Ovary (tissue), 9 donors: ENCODE measurements around the gene FAM151B. TPM values are rescaled to one million over a fixed set of nuclear protein-coding genes. Genes with fewer than 3 reads are reported as not detected.
"Not testable (repeated sequence)": the region's sequence is repeated elsewhere in the genome, so short reads cannot be mapped to it uniquely, and the experiment has no call there.

Experiments used
- DNase-seq, 5 donors: peaks; one replicate each; pipeline ENCODE4 v3.0.0-alpha.2; 2019 to 2020
- H3K27ac ChIP-seq, 2 donors: fragments of 200-600 bp; one replicate each; pipeline versions ENCODE4 v1.5.1 to v1.8.0; 2019 to 2022
- H3K27me3 ChIP-seq: fragments of 200-600 bp; one replicate; pipeline ENCODE4 v1.8.0; 2022
- H3K36me3 ChIP-seq: fragments of 200-600 bp; sonication (generic); one replicate; pipeline ENCODE4 v1.5.1; 2019
- H3K4me1 ChIP-seq: one replicate; pipeline ENCODE4 v1.8.1; 2013; ENCODE audit warnings: mild to moderate bottlenecking, moderate library complexity; ENCODE audit not compliant: insufficient read depth
- H3K4me3 ChIP-seq: fragments of 200-600 bp; sonication (generic); one replicate; pipeline ENCODE4 v1.5.1; 2017
- H3K9me3 ChIP-seq, 2 donors: fragments of 200-600 bp in 1 of 2; sonication (generic) in 1 of 2; one replicate each; pipeline versions ENCODE4 v1.5.1 to v1.8.1; 2013 to 2019; ENCODE audit warnings: mild to moderate bottlenecking in 1 of 2, moderate library complexity in 1 of 2
- EP300 ChIP-seq: sonication (generic); formaldehyde crosslinking; IDR thresholded peaks from one replicate; pipeline ENCODE4 v1.6.1; 2017; ENCODE audit warnings: antibody characterized with exemption
- POLR2A ChIP-seq: fragments of 450-650 bp; IDR thresholded peaks from one replicate; pipeline ENCODE4 v1.6.1; 2017; ENCODE audit warnings: antibody characterized with exemption, mild to moderate bottlenecking, moderate library complexity
- WGBS, 3 donors: extraction: QIAGEN DNeasy Blood & Tissue Kit in 1 of 3; methylation state at CpG; one replicate each; pipeline versions ENCODE4 v1.1.5 to v1.1.7; 2013 to 2017; 5-methylcytosine and 5-hydroxymethylcytosine counted together
- intact Hi-C, 4 donors: fragments of 100-400 bp; cut with DNase I; formaldehyde crosslinking; loops; one replicate each; pipeline versions ENCODE4 v1.11.0 to v1.15.1; 2022 to 2023
- polyA plus RNA-seq, 2 donors: library from polyadenylated mRNA; stranded (reverse); fragments of 200-250 nt in 1 of 2; fragments of 350-450 nt in 1 of 2; fragmentation: Illumina TruSeq in 1 of 2; extraction: RNeasy Lipid Tissue Mini Kit (QIAGEN cat#74804) in 1 of 2; gene quantifications; one replicate each; pipeline ENCODE4 v1.2.3, GENCODE V29; 2013 to 2014
- total RNA-seq, 7 donors: library from RNA; depleted of rRNA in 2 of 7; stranded (reverse); fragments of >200 nt in 2 of 7; fragmentation: NEBNext Ultra II Directional in 3 of 7; extraction: Animal tissue kit (Norgen Biotek cat#: 25700) in 3 of 7; gene quantifications; one replicate each; pipeline versions ENCODE4 v1.1.0 to v1.2.4, GENCODE V29; 2016 to 2023
- TF ChIP-seq, protein P1 (sequence below), 3 donors: fragments of 450-650 bp in 2 of 3; fragments of 200-600 bp in 1 of 3; IDR thresholded peaks; one replicate each; pipeline versions ENCODE4 v1.5.1 to v1.8.0; 2016 to 2022; ENCODE audit warnings: antibody characterized with exemption in 3 of 3, mild to moderate bottlenecking in 1 of 3
- donor health status: DM: no; HTN: no; CAD: no; lungs with moderate emphysema.
- donor health status: DM: no; HTN: no; CAD: no.
- donor health status: Bipolar disorder and iron deficiency.
- donor health status: DM: yes; HTN: yes; CAD: no.
- donor health status: DM: no; HTN: no; CAD: no.
- donor health status: DM: yes; HTN: yes; CAD: no.

FAM151B gene
- total and polyA plus RNA-seq, 9 donors, result 0.82 to 3.9 (median 2.4) TPM

DNA sequence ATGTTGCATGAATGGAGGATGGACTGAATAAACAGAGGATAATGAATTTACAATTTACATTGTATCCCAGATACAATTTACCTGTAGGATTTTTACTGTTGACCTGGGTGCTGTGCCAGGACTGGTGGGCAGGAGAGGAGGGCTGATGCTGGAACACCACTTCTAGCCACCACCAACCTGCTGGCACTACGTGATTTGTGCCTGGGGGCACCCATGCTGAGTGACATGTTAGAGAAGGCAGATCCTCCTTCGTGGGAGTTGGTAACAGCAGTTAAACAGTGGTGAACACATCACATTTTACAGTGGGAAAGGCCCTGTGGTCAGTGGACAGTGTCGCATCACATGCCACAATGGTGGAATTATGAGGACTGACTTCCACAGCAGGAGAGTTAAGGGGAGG lies 85.2 kb downstream of the FAM151B start:
- TF ChIP-seq, protein P1, sequence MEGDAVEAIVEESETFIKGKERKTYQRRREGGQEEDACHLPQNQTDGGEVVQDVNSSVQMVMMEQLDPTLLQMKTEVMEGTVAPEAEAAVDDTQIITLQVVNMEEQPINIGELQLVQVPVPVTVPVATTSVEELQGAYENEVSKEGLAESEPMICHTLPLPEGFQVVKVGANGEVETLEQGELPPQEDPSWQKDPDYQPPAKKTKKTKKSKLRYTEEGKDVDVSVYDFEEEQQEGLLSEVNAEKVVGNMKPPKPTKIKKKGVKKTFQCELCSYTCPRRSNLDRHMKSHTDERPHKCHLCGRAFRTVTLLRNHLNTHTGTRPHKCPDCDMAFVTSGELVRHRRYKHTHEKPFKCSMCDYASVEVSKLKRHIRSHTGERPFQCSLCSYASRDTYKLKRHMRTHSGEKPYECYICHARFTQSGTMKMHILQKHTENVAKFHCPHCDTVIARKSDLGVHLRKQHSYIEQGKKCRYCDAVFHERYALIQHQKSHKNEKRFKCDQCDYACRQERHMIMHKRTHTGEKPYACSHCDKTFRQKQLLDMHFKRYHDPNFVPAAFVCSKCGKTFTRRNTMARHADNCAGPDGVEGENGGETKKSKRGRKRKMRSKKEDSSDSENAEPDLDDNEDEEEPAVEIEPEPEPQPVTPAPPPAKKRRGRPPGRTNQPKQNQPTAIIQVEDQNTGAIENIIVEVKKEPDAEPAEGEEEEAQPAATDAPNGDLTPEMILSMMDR (IDR thresholded peaks at IDR 0.05), result no peak
- no peak for TF ChIP-seq EP300
- TF ChIP-seq POLR2A, result no peak

DNA sequence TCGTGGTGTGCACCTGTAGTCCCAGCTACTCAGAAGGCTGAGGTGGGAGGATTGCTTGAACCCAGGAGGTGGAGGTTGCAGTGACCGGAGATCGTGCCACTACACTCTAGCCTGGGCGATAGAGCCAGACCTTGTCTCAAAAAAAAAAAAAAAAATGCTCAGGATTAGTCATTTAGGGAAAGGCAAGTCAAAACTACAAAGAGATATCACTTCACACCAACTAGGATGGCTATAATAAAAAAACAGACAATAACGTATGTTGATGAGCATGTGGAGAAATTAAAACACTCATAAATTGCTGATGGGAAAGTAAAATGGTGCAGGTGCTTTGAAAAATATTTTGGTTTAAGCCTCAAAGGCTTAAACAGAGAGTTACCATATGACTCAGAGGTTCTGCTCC lies 88.5 kb downstream of the FAM151B start:
- no peak overlapping the region for H3K4me3 ChIP-seq
- 85 to 89% (median 88%) methylated on average over 5 of the region's 5 CpGs for WGBS, 3 donors
- TF ChIP-seq, protein P1 (IDR thresholded peaks at IDR 0.05), result no peak
- TF ChIP-seq EP300 (no peak), POLR2A (no peak)
- H3K4me1 ChIP-seq, result no peaks in the 10 kb centered on the region
- no peaks in the 10 kb centered on the region for H3K27me3 ChIP-seq
- H3K36me3 ChIP-seq, result no peaks in the 10 kb centered on the region
- no peak overlapping the region for H3K27ac ChIP-seq
- H3K9me3 ChIP-seq, result peaks cover 0 to 6% of the 10 kb centered on the region in 2 donors
- intact Hi-C loops, result no loop called here
- DNase-seq, result no peak

More for the DNA sequence above, 85.2 kb downstream of the FAM151B start:
- Histone ChIP-seq H3K27me3 (no peaks in the 10 kb centered on the region), H3K9me3 (peaks cover 0 to 6% of the 10 kb centered on the region in 2 donors), H3K27ac (no peak overlapping the region), H3K4me1 (no peaks in the 10 kb centered on the region), H3K4me3 (no peak overlapping the region), H3K36me3 (no peaks in the 10 kb centered on the region)
- intact Hi-C loops, result no loop called here
- 82 to 83% (median 82%) methylated on average over 3 of the region's 3 CpGs for WGBS, 3 donors
- no peak for DNase-seq

DNA sequence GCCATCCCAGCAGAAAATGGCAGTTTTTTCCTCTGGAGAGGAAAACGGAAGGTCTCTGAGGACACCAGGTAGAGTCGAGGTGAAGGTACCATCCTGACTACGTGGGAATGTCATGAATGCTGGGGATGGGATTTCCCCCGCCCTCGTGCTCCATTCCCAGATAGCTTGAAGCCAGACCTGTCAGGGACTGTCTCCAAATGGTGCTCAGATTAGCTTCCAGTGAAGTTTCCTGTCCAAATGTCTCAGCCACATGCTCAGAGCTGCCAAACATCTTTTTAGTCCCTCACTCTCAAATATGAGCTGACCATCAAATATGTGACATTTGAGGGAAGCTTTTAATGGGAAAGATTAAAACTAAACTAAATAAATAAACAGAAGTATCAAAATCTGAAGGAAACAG lies 89.8 kb downstream of the FAM151B start:
- H3K9me3 ChIP-seq, result peaks cover 0 to 2% of the 10 kb centered on the region in 2 donors
- 23 to 31% (median 28%) methylated on average over 5 of the region's 5 CpGs for WGBS, 3 donors
- no peaks in the 10 kb centered on the region for H3K27me3 ChIP-seq
- intact Hi-C loops, result no loop called here
- H3K27ac ChIP-seq, result no peak overlapping the region
- no peak for TF ChIP-seq POLR2A
- TF ChIP-seq EP300, result no peak
- TF ChIP-seq, protein P1 (IDR thresholded peaks at IDR 0.05), result no peak
- H3K36me3 ChIP-seq, result no peaks in the 10 kb centered on the region
- DNase-seq, result no peak
- H3K4me1 ChIP-seq, result no peaks in the 10 kb centered on the region
- no peak overlapping the region for H3K4me3 ChIP-seq

DNA sequence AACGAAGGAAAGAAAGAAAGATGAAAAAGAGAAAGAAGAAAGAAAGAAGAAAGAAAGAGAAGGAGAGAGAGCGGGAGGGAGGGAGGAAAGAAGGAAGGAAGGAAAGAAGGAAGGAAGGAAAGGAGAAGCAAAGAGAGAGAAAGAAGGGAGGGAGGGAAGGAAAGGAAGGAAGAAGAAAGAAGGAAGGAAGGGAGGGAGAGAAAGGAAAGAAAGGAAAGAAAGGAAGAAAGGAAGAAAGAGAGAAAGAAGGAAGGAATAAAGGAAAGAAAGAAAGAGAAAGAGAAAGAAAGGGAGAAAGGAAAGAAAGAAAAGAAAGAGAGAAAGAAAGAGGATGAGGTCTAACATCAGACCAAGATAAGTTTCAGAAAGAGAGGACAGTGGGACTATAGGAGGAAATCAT lies 91.2 kb downstream of the FAM151B start:
- H3K27ac ChIP-seq, result no peak overlapping the region
- H3K27me3 ChIP-seq, result no peaks in the 10 kb centered on the region
- WGBS, 3 donors, result 91 to 97% (median 93%) methylated on average over 2 of the region's 2 CpGs
- intact Hi-C loops, result no loop called here
- DNase-seq, result no peak
- TF ChIP-seq POLR2A (no peak), EP300 (no peak)
- TF ChIP-seq, protein P1 (IDR thresholded peaks at IDR 0.05), result no peak
- H3K36me3 ChIP-seq, result no peaks in the 10 kb centered on the region
- no peaks in the 10 kb centered on the region for H3K4me1 ChIP-seq
- H3K4me3 ChIP-seq, result no peak overlapping the region
- no peaks in the 10 kb centered on the region for H3K9me3 ChIP-seq

DNA sequence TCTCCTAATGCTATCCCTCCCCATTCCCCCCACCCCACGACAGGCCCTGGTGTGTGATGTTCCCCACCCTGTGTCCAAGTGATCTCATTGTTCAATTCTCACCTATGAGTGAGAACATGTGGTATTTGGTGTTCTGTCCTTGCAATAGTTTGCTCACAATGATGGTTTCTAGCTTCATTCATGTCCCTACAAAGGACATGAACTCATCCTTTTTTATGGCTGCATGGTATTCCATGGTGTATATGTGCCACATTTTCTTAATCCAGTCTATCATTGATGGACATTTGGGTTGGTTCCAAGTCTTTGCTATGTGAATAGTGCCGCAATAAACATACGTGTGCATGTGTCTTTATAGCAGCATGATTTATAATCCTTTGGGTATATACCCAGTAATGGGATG lies 92.4 kb downstream of the FAM151B start:
- 89 to 92% (median 91%) methylated on average over 3 of the region's 3 CpGs for WGBS, 3 donors
- H3K4me3 ChIP-seq, H3K9me3 ChIP-seq, H3K4me1 ChIP-seq, H3K36me3 ChIP-seq, intact Hi-C loops, DNase-seq, H3K27ac ChIP-seq, H3K27me3 ChIP-seq: not testable (repeated sequence)
